Measurements from ENCODE around the gene DDX3X.
"Not testable (repeated sequence)": the region's sequence is repeated elsewhere in the genome, so short reads cannot be mapped to it uniquely, and the experiment has no call there.

DNA sequence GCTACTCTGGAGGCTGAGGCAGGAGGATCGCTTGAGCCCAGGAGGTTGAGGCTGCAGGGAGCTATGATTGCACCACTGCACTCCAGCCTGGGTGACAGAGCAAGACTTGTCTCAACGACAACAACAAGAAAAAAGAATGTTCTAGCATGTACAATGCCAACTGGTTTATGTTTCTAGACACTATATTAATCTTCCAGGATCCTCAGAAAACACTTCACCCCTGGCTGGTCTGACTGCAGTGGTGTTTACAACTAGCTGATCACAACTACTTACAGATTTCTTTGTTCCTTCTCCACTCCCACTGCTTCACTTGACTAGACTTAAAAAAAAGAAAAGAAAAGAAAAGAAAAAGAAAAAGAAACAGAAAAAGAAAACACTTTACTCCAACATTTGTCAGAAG lies 17.7 kb upstream of the DDX3X start:
- TF ChIP-seq NR3C1 (CRISPR knock-in tag; conservative IDR thresholded peaks at IDR 0.05; ENCODE audit: low read depth); CTCF (IDR thresholded peaks at IDR 0.05); MYBL2 (CRISPR knock-in tag; IDR thresholded peaks at IDR 0.05); ELF4 (CRISPR knock-in tag; IDR thresholded peaks at IDR 0.05; ENCODE audit: low read depth); JUN (CRISPR knock-in tag; IDR thresholded peaks at IDR 0.05); TCF7 (CRISPR knock-in tag; IDR thresholded peaks at IDR 0.05; ENCODE audit: low read depth); IRF2 (CRISPR knock-in tag; IDR thresholded peaks at IDR 0.05; ENCODE audit: borderline replicate concordance, low read depth); SP1 (CRISPR knock-in tag; conservative IDR thresholded peaks at IDR 0.05); MAX (CRISPR knock-in tag; IDR thresholded peaks at IDR 0.05); ZNF138 (CRISPR knock-in tag; conservative IDR thresholded peaks at IDR 0.05): not testable (repeated sequence)
- TF ChIP-seq, protein P1, sequence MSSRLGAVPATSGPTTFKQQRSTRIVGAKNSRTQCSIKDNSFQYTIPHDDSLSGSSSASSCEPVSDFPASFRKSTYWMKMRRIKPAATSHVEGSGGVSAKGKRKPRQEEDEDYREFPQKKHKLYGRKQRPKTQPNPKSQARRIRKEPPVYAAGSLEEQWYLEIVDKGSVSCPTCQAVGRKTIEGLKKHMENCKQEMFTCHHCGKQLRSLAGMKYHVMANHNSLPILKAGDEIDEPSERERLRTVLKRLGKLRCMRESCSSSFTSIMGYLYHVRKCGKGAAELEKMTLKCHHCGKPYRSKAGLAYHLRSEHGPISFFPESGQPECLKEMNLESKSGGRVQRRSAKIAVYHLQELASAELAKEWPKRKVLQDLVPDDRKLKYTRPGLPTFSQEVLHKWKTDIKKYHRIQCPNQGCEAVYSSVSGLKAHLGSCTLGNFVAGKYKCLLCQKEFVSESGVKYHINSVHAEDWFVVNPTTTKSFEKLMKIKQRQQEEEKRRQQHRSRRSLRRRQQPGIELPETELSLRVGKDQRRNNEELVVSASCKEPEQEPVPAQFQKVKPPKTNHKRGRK (CRISPR knock-in tag; IDR thresholded peaks at IDR 0.05; ENCODE audit: borderline replicate concordance): not testable (repeated sequence)
